Stomach (tissue), 9 donors: Measurements from ENCODE around the gene PSMB2. TPM values are rescaled to one million over a fixed set of nuclear protein-coding genes. Genes with fewer than 3 reads are reported as not detected.

Experiments
- DNase-seq, 2 donors: peaks; one replicate each; pipeline versions ENCODE4 v3.0.0 to v3.0.0-alpha.2; 2013 to 2019
- H3K27ac ChIP-seq, 5 donors: fragments of 200-600 bp in 4 of 5; sonication (generic) in 4 of 5; one replicate each; pipeline ENCODE4 v1.5.1; 2013 to 2019; ENCODE audit warnings: mild to moderate bottlenecking in 1 of 5, moderate library complexity in 1 of 5
- H3K27me3 ChIP-seq, 3 donors: fragments of 200-600 bp; sonication (generic); one replicate each; pipeline ENCODE4 v1.5.1; 2017 to 2019; ENCODE audit warnings: mixed run types in 1 of 3
- H3K36me3 ChIP-seq, 4 donors: fragments of 200-600 bp; sonication (generic); 1 replicate in 3 of 4; 2 replicates in 1 of 4; pipeline ENCODE4 v1.5.1; 2016 to 2019
- H3K4me1 ChIP-seq, 4 donors: fragments of 200-600 bp; sonication (generic); one replicate each; pipeline ENCODE4 v1.5.1; 2016 to 2019
- H3K4me3 ChIP-seq, 4 donors: fragments of 200-600 bp; sonication (generic) in 3 of 4; one replicate each; pipeline ENCODE4 v1.5.1; 2016 to 2019; ENCODE audit warnings: mild to moderate bottlenecking in 1 of 4
- H3K9me3 ChIP-seq, 4 donors: fragments of 200-600 bp; sonication (generic); one replicate each; pipeline ENCODE4 v1.5.1; 2016 to 2019
- CTCF ChIP-seq, 7 experiments: fragments of 450-650 bp in 4 of 7; fragments of 200-600 bp in 3 of 7; sonication (generic) in 3 of 7; IDR thresholded peaks; one replicate each; pipeline ENCODE4 v1.5.1; 2016 to 2019; ENCODE audit warnings: antibody characterized with exemption in 7 of 7, control low read depth in 2 of 7, mild to moderate bottlenecking in 1 of 7
- EP300 ChIP-seq: sonication (generic); formaldehyde crosslinking; IDR thresholded peaks from one replicate; pipeline ENCODE4 v1.6.1; 2017; ENCODE audit warnings: antibody characterized with exemption
- POLR2A ChIP-seq, 4 donors: fragments of 450-650 bp; IDR thresholded peaks; one replicate each; pipeline ENCODE4 v1.6.1; 2016; ENCODE audit warnings: antibody characterized with exemption in 4 of 4, control low read depth in 2 of 4, mild to moderate bottlenecking in 1 of 4, moderate library complexity in 1 of 4
- POLR2AphosphoS5 ChIP-seq, 3 donors: sonication (generic); formaldehyde crosslinking; IDR thresholded peaks; one replicate each; pipeline ENCODE4 v1.6.1; 2016; ENCODE audit warnings: antibody characterized with exemption in 3 of 3
- WGBS, 5 donors: extraction: QIAGEN DNeasy Blood & Tissue Kit in 3 of 5; methylation state at CpG; one replicate each; pipeline versions ENCODE4 v1.1.5 to v1.1.7; 2013 to 2018; 5-methylcytosine and 5-hydroxymethylcytosine counted together
- intact Hi-C: fragments of 100-400 bp; cut with DNase I; formaldehyde crosslinking; loops from one replicate; pipeline ENCODE4 v1.15.1; 2023; ENCODE audit warnings: low total_unique reads
- polyA plus RNA-seq, 3 donors: library from polyadenylated mRNA; stranded (reverse); fragments of 200-250 nt; gene quantifications; one replicate each; pipeline ENCODE4 v1.2.3, GENCODE V29; 2013
- total RNA-seq, 5 donors: library from RNA; depleted of rRNA; stranded (reverse); fragments of >200 nt; gene quantifications; one replicate each; pipeline versions ENCODE4 v1.1.0 to v1.2.3, GENCODE V29; 2014 to 2016
- donor health status: healthy with polysubstance abuse.
- donor health status: Bipolar disorder and iron deficiency.
- donor health status: healthy.

PSMB2 gene
- total and polyA plus RNA-seq, 8 donors, result 11.1 to 43.9 (median 31.6) TPM

GRCh38 chr1:35629051-35629450 lies 12.3 kb downstream of the PSMB2 start:
- Histone ChIP-seq H3K9me3 (no peaks in the 10 kb centered on the region), H3K4me3 (no peak overlapping the region), H3K27me3 (no peaks in the 10 kb centered on the region), H3K36me3 (peaks cover 25 to 93% (median 89%) of the 10 kb centered on the region in 4 donors), H3K4me1 (peaks cover 8 to 22% (median 8%) of the 10 kb centered on the region in 4 donors), H3K27ac (no peak overlapping the region)
- peak in 1 of 2 donors; percentile 16 for DNase-seq
- intact Hi-C loops, result no loop called here
- WGBS, 5 donors, result 26 to 62% (median 34%) methylated on average over 2 of the region's 2 CpGs
- TF ChIP-seq EP300 (no peak), POLR2A (IDR thresholded peaks at IDR 0.05) (no peak), CTCF (IDR thresholded peaks at IDR 0.05) (no peak), POLR2AphosphoS5 (IDR thresholded peaks at IDR 0.05) (no peak)

GRCh38 chr1:35623832-35624231 lies 17.5 kb downstream of the PSMB2 start:
- peaks cover 6 to 74% (median 65%) of the 10 kb centered on the region in 4 donors for H3K36me3 ChIP-seq
- no peak overlapping the region for H3K27ac ChIP-seq
- H3K4me3 ChIP-seq, result no peak overlapping the region
- intact Hi-C loops, result no loop called here
- no peaks in the 10 kb centered on the region for H3K9me3 ChIP-seq
- TF ChIP-seq POLR2A (IDR thresholded peaks at IDR 0.05), result no peak
- no peak for TF ChIP-seq POLR2AphosphoS5 (IDR thresholded peaks at IDR 0.05)
- TF ChIP-seq EP300, result no peak
- TF ChIP-seq CTCF (IDR thresholded peaks at IDR 0.05), result no peak
- no peak for DNase-seq
- H3K4me1 ChIP-seq, result peaks cover 0 to 9% (median under 1%) of the 10 kb centered on the region in 4 donors
- no peaks in the 10 kb centered on the region for H3K27me3 ChIP-seq

GRCh38 chr1:35622510-35623178 lies 18.7 kb downstream of the PSMB2 start:
- WGBS, 5 donors, result 83 to 93% (median 88%) methylated on average over 4 of the region's 4 CpGs
- H3K36me3 ChIP-seq, result peaks cover 6 to 77% (median 66%) of the 10 kb centered on the region in 4 donors

More at GRCh38 chr1:35622510-35623178, 18.7 kb downstream of the PSMB2 start:
- no peaks in the 10 kb centered on the region for H3K9me3 ChIP-seq
- H3K27ac ChIP-seq, result no peak overlapping the region
- H3K27me3 ChIP-seq, result no peaks in the 10 kb centered on the region
- peaks cover 0 to 5% (median 0%) of the 10 kb centered on the region in 4 donors for H3K4me1 ChIP-seq
- no peak overlapping the region for H3K4me3 ChIP-seq
- TF ChIP-seq POLR2AphosphoS5 (IDR thresholded peaks at IDR 0.05) (no peak), CTCF (IDR thresholded peaks at IDR 0.05) (no peak), EP300 (no peak), POLR2A (IDR thresholded peaks at IDR 0.05) (no peak)
- intact Hi-C loops, result no loop called here
- DNase-seq, result no peak
